Stimulated activated effector memory CD8-positive, alpha-beta T cell treated with anti-CD3 and anti-CD28 coated beads, Interleukin-12 subunit alpha, Interleukin-12 subunit beta, amount 100 ng/mL, for 72 hours (primary cell): ENCODE measurements around the gene OR52N4.

Experiments
- ATAC-seq: fragments of 150-1000 bp; cut with Tn5 transposase; 2 replicates; pipeline ENCODE4 v1.10.0; 2021
- DNase-seq, 2 donors: peaks; one replicate each; pipeline ENCODE4 v3.0.0; 2021 to 2022; ENCODE audit warnings: low spot score in 2 of 2
- H3K27ac Mint-ChIP-seq: one replicate; pipeline ENCODE4 v1.8.0; 2022; ENCODE audit warnings: mild to moderate bottlenecking, mixed read lengths
- H3K36me3 Mint-ChIP-seq: one replicate; pipeline ENCODE4 v1.8.0; 2022; ENCODE audit warnings: mild to moderate bottlenecking, mixed read lengths
- H3K4me1 Mint-ChIP-seq: one replicate; pipeline ENCODE4 v1.8.0; 2022; ENCODE audit warnings: mixed read lengths
- H3K4me3 Mint-ChIP-seq: one replicate; pipeline ENCODE4 v1.8.0; 2022; ENCODE audit warnings: mild to moderate bottlenecking, mixed read lengths
- H3K9me3 Mint-ChIP-seq: one replicate; pipeline ENCODE4 v1.8.0; 2022; ENCODE audit warnings: mixed read lengths

OR52N4 gene

GRCh38 chr11:5783255-5783654 lies 29.2 kb downstream of the OR52N4 start, which contains the start of gene OR52N5:
TSS of gene OR52N5 (minus strand) at chr11:5783355. CDS start at chr11:5778634, 4,721 bp downstream.
- Mint-ChIP-seq H3K4me1 (no peaks in the 10 kb centered on the region), H3K4me3 (no peak within 1 kb of the TSS), H3K27ac (no peak within 1 kb of the TSS), H3K9me3 (no peaks in the 10 kb centered on the region), H3K36me3 (no peaks in the 10 kb centered on the region)
- ATAC-seq (no peak), DNase-seq (no peak)

- Mint-ChIP-seq H3K4me1 (no peaks in the 10 kb centered on the region), H3K9me3 (no peaks in the 10 kb centered on the region), H3K4me3 (no peak within 1 kb of the TSS), H3K27ac (no peak within 1 kb of the TSS), H3K36me3 (no peaks in the 10 kb centered on the region)
- DNase-seq: no peak
- ATAC-seq: no peak
Measured at GRCh38 chr11:5791165-5791564, 37.1 kb downstream of the OR52N4 start, which contains the start of gene OR52N1. TSS of gene OR52N1 (minus strand) at chr11:5791265. CDS start at chr11:5788816, 2,449 bp downstream.

GRCh38 chr11:5796541-5796940 lies 42.5 kb downstream of the OR52N4 start:
- Mint-ChIP-seq H3K27ac (no peak overlapping the region), H3K36me3 (no peaks in the 10 kb centered on the region), H3K4me3 (no peak overlapping the region), H3K4me1 (no peaks in the 10 kb centered on the region), H3K9me3 (no peaks in the 10 kb centered on the region)
- no peak for DNase-seq
- no peak for ATAC-seq

DNA sequence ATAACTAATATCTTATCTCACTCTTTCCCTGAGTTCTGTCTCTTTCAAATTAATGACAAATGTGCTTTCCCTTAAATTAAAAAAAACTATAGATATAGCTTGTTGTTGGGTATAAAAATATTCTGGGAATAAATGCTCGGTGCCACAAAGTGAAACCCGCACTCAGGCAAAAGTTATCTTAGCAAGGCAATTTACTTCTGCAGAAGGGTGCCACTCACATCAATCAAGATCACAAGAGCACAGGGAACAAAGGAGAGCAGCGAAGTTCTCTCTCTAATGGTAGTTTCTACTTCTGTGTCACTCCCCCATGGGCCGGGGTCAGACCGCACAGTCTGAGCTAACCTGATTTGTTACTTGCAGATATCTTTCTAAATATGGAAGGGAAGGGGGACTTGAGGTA lies 49.9 kb downstream of the OR52N4 start:
- H3K9me3 Mint-ChIP-seq: peaks cover 4% of the 10 kb centered on the region
- DNase-seq (no peak), ATAC-seq (no peak)
- no peak overlapping the region for H3K4me3 Mint-ChIP-seq
- H3K36me3 Mint-ChIP-seq: no peaks in the 10 kb centered on the region
- no peak overlapping the region for H3K27ac Mint-ChIP-seq
- H3K4me1 Mint-ChIP-seq: peaks cover 9% of the 10 kb centered on the region
